HCT116 (cell line): ENCODE data around the gene MED13L. TPM values are rescaled to one million over a fixed set of nuclear protein-coding genes. Genes with fewer than 3 reads are reported as not detected.

ENCODE experiments used
- ATAC-seq: fragments of 200-7000 bp; cut with Tn5 transposase; 2 replicates; pipeline ENCODE4 v1.9.1; 2020; ENCODE audit warnings: mild to moderate bottlenecking, moderate library complexity
- BruUV-seq: library from RNA; stranded (reverse); fragments of 400-500 nt; replicated peaks from 2 replicates; lab custom pipeline; 2021; lab: Mats Ljungman, UMichigan
- CTCF ChIA-PET: fragments of 300-600 bp; sonication (Branson Sonifier 250); formaldehyde crosslinking; loops from one replicate; lab custom pipeline; 2021; ENCODE audit warnings: antibody characterized with exemption; lab: Charles Lee
- POLR2A ChIA-PET: fragments of 300-600, 350-600 bp; sonication (Branson Sonifier 250); formaldehyde crosslinking; loops from one replicate; lab custom pipeline; 2021; ENCODE audit warnings: antibody characterized with exemption; lab: Charles Lee
- RAD21 ChIA-PET, 2 experiments: fragments of 300-600 bp; sonication (Branson Sonifier 250); formaldehyde crosslinking; loops; one replicate each; lab custom pipeline; 2023; ENCODE audit warnings: low total read pairs in 2 of 2; ENCODE audit not compliant: uncharacterized antibody in 2 of 2, unreplicated experiment in 2 of 2, low non-redundant PET in 1 of 2; lab: Charles Lee
- DNase-seq: peaks from one replicate; pipeline ENCODE4 v3.0.0-alpha.2; 2010; ENCODE audit warnings: low read depth, low spot score
- H2AFZ ChIP-seq: fragments of 200-600 bp; shearing (Covaris generic), sonication (generic); 2 replicates; pipeline ENCODE4 v1.6.1; 2017; ENCODE audit warnings: low read depth, mixed run types, mixed read lengths, antibody characterized with exemption, low read length; ENCODE audit not compliant: poor library complexity, severe bottlenecking
- H3K27ac ChIP-seq: 2 replicates; pipeline ENCODE4 v1.5.1; 2012; ENCODE audit warnings: low read depth, low read length
- H3K27me3 ChIP-seq: fragments of 200-600 bp; sonication (generic); 2 replicates; pipeline ENCODE4 v1.6.1; 2016; ENCODE audit warnings: mixed run types, low read length, mixed read lengths; ENCODE audit not compliant: insufficient read depth
- H3K36me3 ChIP-seq, 2 experiments: fragments of 200-500 bp in 1 of 2; fragments of 200-600 bp in 1 of 2; sonication (Bioruptor generic) in 1 of 2; sonication (generic) in 1 of 2; 2 replicates each; pipeline versions ENCODE4 v1.5.1 to v1.6.1; 2014 to 2016; ENCODE audit warnings: low read length in 2 of 2, inconsistent platforms in 1 of 2, mixed read lengths in 1 of 2, mixed run types in 1 of 2; ENCODE audit not compliant: insufficient read depth in 2 of 2, control insufficient read depth in 1 of 2
- H3K4me1 ChIP-seq, 2 experiments: fragments of 200-600 bp in 1 of 2; sonication (generic) in 1 of 2; 2 replicates each; pipeline versions ENCODE4 v1.5.1 to v1.6.1; 2012 to 2017; ENCODE audit warnings: low read length in 2 of 2, inconsistent platforms in 1 of 2, mild to moderate bottlenecking in 1 of 2, mixed read lengths in 1 of 2, mixed run types in 1 of 2, moderate library complexity in 1 of 2; ENCODE audit not compliant: insufficient read depth in 2 of 2, control insufficient read depth in 1 of 2
- H3K4me2 ChIP-seq: fragments of 200-600 bp; sonication (generic); 2 replicates; pipeline ENCODE4 v1.6.1; 2017; ENCODE audit warnings: mixed run types, low read length, mixed read lengths
- H3K4me3 ChIP-seq, 2 experiments: fragments of 200-600 bp in 1 of 2; sonication (generic) in 1 of 2; replicated peaks in 1 of 2; 2 replicates each; pipeline ENCODE4 v1.5.1; 2011 to 2016; ENCODE audit warnings: low read length in 2 of 2, control low read depth in 1 of 2, low read depth in 1 of 2, mild to moderate bottlenecking in 1 of 2, mixed read lengths in 1 of 2, mixed run types in 1 of 2
- H3K79me2 ChIP-seq: fragments of 200-600 bp; sonication (generic); 2 replicates; pipeline ENCODE4 v1.6.1; 2017; ENCODE audit warnings: mild to moderate bottlenecking, mixed run types, low read length, moderate library complexity, mixed read lengths; ENCODE audit not compliant: insufficient read depth
- H3K9ac ChIP-seq: fragments of 200-600 bp; sonication (generic); 2 replicates; pipeline ENCODE4 v1.6.1; 2016; ENCODE audit warnings: low read length, mixed read lengths
- H3K9me2 ChIP-seq: fragments of 200-600 bp; sonication (generic), shearing (Covaris generic); 2 replicates; pipeline ENCODE4 v1.6.1; 2017; ENCODE audit warnings: mixed run types, mild to moderate bottlenecking, moderate library complexity; ENCODE audit not compliant: insufficient read depth
- H3K9me3 ChIP-seq, 2 experiments: fragments of 200-500 bp in 1 of 2; fragments of 200-600 bp in 1 of 2; sonication (Bioruptor generic) in 1 of 2; sonication (generic) in 1 of 2; 2 replicates each; pipeline ENCODE4 v1.6.1; 2014 to 2017; ENCODE audit warnings: low read length in 2 of 2, mixed read lengths in 2 of 2, inconsistent platforms in 1 of 2, low read depth in 1 of 2, mild to moderate bottlenecking in 1 of 2, mixed run types in 1 of 2, moderate library complexity in 1 of 2; ENCODE audit not compliant: control insufficient read depth in 1 of 2, insufficient read depth in 1 of 2
- H4K20me1 ChIP-seq: fragments of 200-600 bp; sonication (generic), shearing (Covaris generic); 2 replicates; pipeline ENCODE4 v1.6.1; 2017; ENCODE audit warnings: mixed run types, mild to moderate bottlenecking, moderate library complexity; ENCODE audit not compliant: insufficient read depth
- CBX3 ChIP-seq: IDR thresholded peaks from 2 replicates; pipeline ENCODE4 v1.6.1; 2012; ENCODE audit warnings: low read depth
- CEBPB ChIP-seq: IDR thresholded peaks from 2 replicates; pipeline ENCODE4 v1.6.1; 2012; ENCODE audit warnings: low read depth
- EZH2phosphoT487 ChIP-seq: fragments of 200-600 bp; IDR thresholded peaks from 2 replicates; pipeline ENCODE4 v1.6.1; 2018; ENCODE audit warnings: antibody characterized with exemption, borderline replicate concordance
- JUND ChIP-seq: IDR thresholded peaks from 2 replicates; pipeline ENCODE4 v1.6.1; 2012
- POLR2AphosphoS5 ChIP-seq: IDR thresholded peaks from 2 replicates; pipeline ENCODE4 v1.6.1; 2011; ENCODE audit warnings: mild to moderate bottlenecking, low read depth, low read length, moderate library complexity
- RAD21 ChIP-seq: IDR thresholded peaks from 2 replicates; pipeline ENCODE4 v1.6.1; 2012; ENCODE audit warnings: low read depth, mild to moderate bottlenecking
- SRF ChIP-seq: IDR thresholded peaks from 2 replicates; pipeline ENCODE4 v1.6.1; 2012; ENCODE audit warnings: low read depth
- TCF7L2 ChIP-seq: IDR thresholded peaks from 2 replicates; pipeline ENCODE4 v1.7.0; 2011; ENCODE audit warnings: borderline replicate concordance, inconsistent platforms; ENCODE audit not compliant: insufficient read depth, insufficient read length; ENCODE audit errors: extremely low read depth
- ZBTB33 ChIP-seq: IDR thresholded peaks from 2 replicates; pipeline ENCODE4 v1.6.1; 2011; ENCODE audit warnings: mild to moderate bottlenecking, low read length, moderate library complexity; ENCODE audit not compliant: insufficient replicate concordance; ENCODE audit errors: extremely low read depth
- ZFX ChIP-seq: fragments of 450-650 bp; IDR thresholded peaks from 2 replicates; pipeline ENCODE4 v1.6.1; 2017
- intact Hi-C: fragments of 100-400 bp; cut with micrococcal nuclease; formaldehyde crosslinking; loops from 2 replicates; pipeline ENCODE4 v1.10.0; 2022
- total RNA-seq: library from RNA; stranded (reverse); gene quantifications from one replicate; pipeline ENCODE4 v1.2.1, GENCODE V29; 2021; ENCODE audit not compliant: unreplicated experiment
- TF ChIP-seq, protein P1 (sequence below): IDR thresholded peaks from 2 replicates; pipeline ENCODE4 v1.6.1; 2012; ENCODE audit warnings: low read depth

Gene MED13L
- total RNA-seq, 1 experiment from 2014 or later: 176 TPM

GRCh38 chr12:115920395-115921183 lies 356.9 kb downstream of the MED13L start:
- H3K9me2 ChIP-seq: no peaks in the 10 kb centered on the region
- H3K4me2 ChIP-seq: no peak overlapping the region
- H4K20me1 ChIP-seq: no peaks in the 10 kb centered on the region
- H3K27ac ChIP-seq: no peak overlapping the region
- no peaks in the 10 kb centered on the region for H3K27me3 ChIP-seq
- intact Hi-C loops: no loop called here
- H3K79me2 ChIP-seq: no peaks in the 10 kb centered on the region
- ChIA-PET CTCF (no interaction called here), POLR2A (no interaction called here), RAD21 (no interaction called here)
- BruUV-seq: no TSS peak
- H3K9ac ChIP-seq: no peak overlapping the region
- ATAC-seq (no peak), DNase-seq (no peak)
- H3K9me3 ChIP-seq: peaks cover 9 to 10% of the 10 kb centered on the region in 2 experiments; a peak in 3 of 4 replicates
- no peak overlapping the region for H2AFZ ChIP-seq
- H3K4me3 ChIP-seq: no peak overlapping the region
- peaks cover 0 to 8% of the 10 kb centered on the region in 2 experiments; a peak in 1 of 4 replicates for H3K4me1 ChIP-seq
- no peaks in the 10 kb centered on the region for H3K36me3 ChIP-seq
- TF ChIP-seq ZFX (no peak), SRF (no peak), EZH2phosphoT487 (no peak), POLR2AphosphoS5 (no peak), RAD21 (no peak), JUND (no peak), TCF7L2 (no peak), CBX3 (no peak), ZBTB33 (no peak), CEBPB (no peak)
- TF ChIP-seq, protein P1, sequence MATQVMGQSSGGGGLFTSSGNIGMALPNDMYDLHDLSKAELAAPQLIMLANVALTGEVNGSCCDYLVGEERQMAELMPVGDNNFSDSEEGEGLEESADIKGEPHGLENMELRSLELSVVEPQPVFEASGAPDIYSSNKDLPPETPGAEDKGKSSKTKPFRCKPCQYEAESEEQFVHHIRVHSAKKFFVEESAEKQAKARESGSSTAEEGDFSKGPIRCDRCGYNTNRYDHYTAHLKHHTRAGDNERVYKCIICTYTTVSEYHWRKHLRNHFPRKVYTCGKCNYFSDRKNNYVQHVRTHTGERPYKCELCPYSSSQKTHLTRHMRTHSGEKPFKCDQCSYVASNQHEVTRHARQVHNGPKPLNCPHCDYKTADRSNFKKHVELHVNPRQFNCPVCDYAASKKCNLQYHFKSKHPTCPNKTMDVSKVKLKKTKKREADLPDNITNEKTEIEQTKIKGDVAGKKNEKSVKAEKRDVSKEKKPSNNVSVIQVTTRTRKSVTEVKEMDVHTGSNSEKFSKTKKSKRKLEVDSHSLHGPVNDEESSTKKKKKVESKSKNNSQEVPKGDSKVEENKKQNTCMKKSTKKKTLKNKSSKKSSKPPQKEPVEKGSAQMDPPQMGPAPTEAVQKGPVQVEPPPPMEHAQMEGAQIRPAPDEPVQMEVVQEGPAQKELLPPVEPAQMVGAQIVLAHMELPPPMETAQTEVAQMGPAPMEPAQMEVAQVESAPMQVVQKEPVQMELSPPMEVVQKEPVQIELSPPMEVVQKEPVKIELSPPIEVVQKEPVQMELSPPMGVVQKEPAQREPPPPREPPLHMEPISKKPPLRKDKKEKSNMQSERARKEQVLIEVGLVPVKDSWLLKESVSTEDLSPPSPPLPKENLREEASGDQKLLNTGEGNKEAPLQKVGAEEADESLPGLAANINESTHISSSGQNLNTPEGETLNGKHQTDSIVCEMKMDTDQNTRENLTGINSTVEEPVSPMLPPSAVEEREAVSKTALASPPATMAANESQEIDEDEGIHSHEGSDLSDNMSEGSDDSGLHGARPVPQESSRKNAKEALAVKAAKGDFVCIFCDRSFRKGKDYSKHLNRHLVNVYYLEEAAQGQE: no peak
